Measurements from ENCODE around the gene MSRB3. TPM values are rescaled to one million over a fixed set of nuclear protein-coding genes. Genes with fewer than 3 reads are reported as not detected.

MSRB3 gene
- total and polyA plus RNA-seq, 2 donors (not counting 1 experiment from before 2014, with no cell fraction given), result not detected

DNA sequence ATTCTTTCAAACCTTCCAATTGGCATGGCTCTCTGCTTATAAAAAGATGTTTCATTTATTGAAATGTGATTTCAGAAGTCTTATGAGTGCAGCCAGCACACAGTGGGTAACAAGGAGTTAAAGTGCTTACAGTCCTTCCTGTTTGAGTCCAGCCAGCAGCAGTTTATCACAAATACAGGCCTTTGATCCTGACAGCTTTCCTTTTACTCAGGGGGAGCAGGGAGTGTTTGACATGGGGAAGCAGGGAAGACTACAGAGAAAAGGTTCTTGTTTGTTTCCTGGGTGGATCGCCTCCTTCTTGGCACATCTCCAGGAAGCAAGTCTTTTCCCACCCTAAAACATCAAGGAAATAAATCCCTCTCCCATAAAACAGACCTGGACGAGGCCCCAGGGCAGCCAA, 216.1 kb downstream of the MSRB3 start:
- Histone ChIP-seq H3K9ac (ENCODE audit: low read length) (no peak overlapping the region), H3K4me2 (replicated peaks; ENCODE audit: low read depth, low read length, poor library complexity, severe bottlenecking) (no peak overlapping the region), H4K20me1 (ENCODE audit: control insufficient read depth, insufficient read depth, low read length, poor library complexity, severe bottlenecking) (no peaks in the 10 kb centered on the region), H3K79me2 (ENCODE audit: control insufficient read depth, insufficient read depth, low read length) (no peaks in the 10 kb centered on the region), H3K27me3 (replicated peaks in 1 of 4; ENCODE audit: control extremely low read depth in 1 of 4, control insufficient read depth in 3 of 4, insufficient read depth in 4 of 4, low read length in 3 of 4) (no peaks in the 10 kb centered on the region), H2AFZ (ENCODE audit: insufficient read depth, low read depth, low read length, poor library complexity, severe bottlenecking) (no peak overlapping the region), H3K36me3 (replicated peaks in 1 of 2; ENCODE audit: control extremely low read depth in 1 of 2, control insufficient read depth in 1 of 2, extremely low read depth in 1 of 2, insufficient read depth in 2 of 2, low read length in 1 of 2) (no peaks in the 10 kb centered on the region), H3K9me3 (ENCODE audit: control extremely low read depth in 1 of 3, control insufficient read depth in 2 of 3, insufficient read depth in 1 of 3, low read length in 2 of 3) (no peaks in the 10 kb centered on the region), H3K27ac (ENCODE audit: low read length in 2 of 2) (no peak overlapping the region), H3K4me3 (ENCODE audit: control extremely low read depth in 1 of 5, extremely low read depth in 1 of 5, insufficient read depth in 1 of 5, low read depth in 2 of 5, low read length in 4 of 5) (no peak overlapping the region), H3K4me1 (ENCODE audit: control insufficient read depth in 2 of 2, insufficient read depth in 2 of 2, low read length in 2 of 2) (no peaks in the 10 kb centered on the region)
- H3K9me3 Mint-ChIP-seq (ENCODE audit: insufficient read depth), result no peaks in the 10 kb centered on the region
- no peaks in the 10 kb centered on the region for H3K4me1 Mint-ChIP-seq
- H3K4me3 Mint-ChIP-seq, result no peak overlapping the region
- no CpG with 5 or more reads among the region's 2 CpGs for WGBS (ENCODE audit: insufficient coverage)
- TF ChIP-seq, protein P1, sequence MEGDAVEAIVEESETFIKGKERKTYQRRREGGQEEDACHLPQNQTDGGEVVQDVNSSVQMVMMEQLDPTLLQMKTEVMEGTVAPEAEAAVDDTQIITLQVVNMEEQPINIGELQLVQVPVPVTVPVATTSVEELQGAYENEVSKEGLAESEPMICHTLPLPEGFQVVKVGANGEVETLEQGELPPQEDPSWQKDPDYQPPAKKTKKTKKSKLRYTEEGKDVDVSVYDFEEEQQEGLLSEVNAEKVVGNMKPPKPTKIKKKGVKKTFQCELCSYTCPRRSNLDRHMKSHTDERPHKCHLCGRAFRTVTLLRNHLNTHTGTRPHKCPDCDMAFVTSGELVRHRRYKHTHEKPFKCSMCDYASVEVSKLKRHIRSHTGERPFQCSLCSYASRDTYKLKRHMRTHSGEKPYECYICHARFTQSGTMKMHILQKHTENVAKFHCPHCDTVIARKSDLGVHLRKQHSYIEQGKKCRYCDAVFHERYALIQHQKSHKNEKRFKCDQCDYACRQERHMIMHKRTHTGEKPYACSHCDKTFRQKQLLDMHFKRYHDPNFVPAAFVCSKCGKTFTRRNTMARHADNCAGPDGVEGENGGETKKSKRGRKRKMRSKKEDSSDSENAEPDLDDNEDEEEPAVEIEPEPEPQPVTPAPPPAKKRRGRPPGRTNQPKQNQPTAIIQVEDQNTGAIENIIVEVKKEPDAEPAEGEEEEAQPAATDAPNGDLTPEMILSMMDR (IDR thresholded peaks at IDR 0.05), result no peak
- no peak for TF ChIP-seq EZH2 (IDR thresholded peaks at IDR 0.05; ENCODE audit: borderline replicate concordance, insufficient read depth, low read depth, low read length, poor library complexity, severe bottlenecking)
- intact Hi-C loops (cut with micrococcal nuclease), result no loop called here
- no peak overlapping the region for H3K27ac Mint-ChIP-seq
- no peak for ATAC-seq (ENCODE audit: low read depth)
- H3K27me3 Mint-ChIP-seq, result no peaks in the 10 kb centered on the region
- DNase-seq, result no peak
- POLR2A ChIA-PET, result no interaction called here
- CTCF ChIA-PET, result no interaction called here

DNA sequence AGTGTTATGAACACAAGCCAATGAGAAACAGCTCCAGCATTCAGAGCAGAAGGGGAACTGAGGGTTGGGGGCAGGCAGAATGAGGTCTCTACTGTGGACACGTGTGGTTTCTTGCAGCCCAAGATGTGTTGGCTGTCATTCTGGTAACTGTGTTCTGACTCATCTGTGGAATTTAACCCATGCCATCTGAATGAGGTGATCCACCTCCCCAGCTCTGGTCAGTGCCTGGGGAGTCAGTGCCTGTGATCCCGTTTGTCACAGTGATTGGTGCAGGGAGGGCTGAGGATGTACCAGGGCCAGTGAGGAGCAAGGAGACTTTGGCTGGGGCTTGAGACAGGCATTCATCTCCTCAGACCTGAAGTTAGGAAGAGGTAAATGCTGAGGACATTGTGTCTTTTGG, 216.8 kb downstream of the MSRB3 start:
- DNase-seq, result no peak
- ChIA-PET POLR2A (no interaction called here), CTCF (no interaction called here)
- Mint-ChIP-seq H3K9me3 (ENCODE audit: insufficient read depth) (no peaks in the 10 kb centered on the region), H3K4me1 (no peaks in the 10 kb centered on the region), H3K27ac (no peak overlapping the region), H3K27me3 (no peaks in the 10 kb centered on the region), H3K4me3 (no peak overlapping the region)
- Histone ChIP-seq H3K9ac (ENCODE audit: low read length) (no peak overlapping the region), H3K36me3 (replicated peaks in 1 of 2; ENCODE audit: control extremely low read depth in 1 of 2, control insufficient read depth in 1 of 2, extremely low read depth in 1 of 2, insufficient read depth in 2 of 2, low read length in 1 of 2) (no peaks in the 10 kb centered on the region), H4K20me1 (ENCODE audit: control insufficient read depth, insufficient read depth, low read length, poor library complexity, severe bottlenecking) (no peaks in the 10 kb centered on the region), H2AFZ (ENCODE audit: insufficient read depth, low read depth, low read length, poor library complexity, severe bottlenecking) (no peak overlapping the region), H3K4me2 (replicated peaks; ENCODE audit: low read depth, low read length, poor library complexity, severe bottlenecking) (no peak overlapping the region), H3K9me3 (ENCODE audit: control extremely low read depth in 1 of 3, control insufficient read depth in 2 of 3, insufficient read depth in 1 of 3, low read length in 2 of 3) (no peaks in the 10 kb centered on the region), H3K79me2 (ENCODE audit: control insufficient read depth, insufficient read depth, low read length) (no peaks in the 10 kb centered on the region), H3K4me1 (ENCODE audit: control insufficient read depth in 2 of 2, insufficient read depth in 2 of 2, low read length in 2 of 2) (no peaks in the 10 kb centered on the region), H3K4me3 (ENCODE audit: control extremely low read depth in 1 of 5, extremely low read depth in 1 of 5, insufficient read depth in 1 of 5, low read depth in 2 of 5, low read length in 4 of 5) (no peak overlapping the region), H3K27me3 (replicated peaks in 1 of 4; ENCODE audit: control extremely low read depth in 1 of 4, control insufficient read depth in 3 of 4, insufficient read depth in 4 of 4, low read length in 3 of 4) (no peaks in the 10 kb centered on the region), H3K27ac (ENCODE audit: low read length in 2 of 2) (no peak overlapping the region)
- no peak for ATAC-seq (ENCODE audit: low read depth)
- WGBS (ENCODE audit: insufficient coverage), result 44% methylated on average over 2 of the region's 2 CpGs
- no peak for TF ChIP-seq EZH2 (IDR thresholded peaks at IDR 0.05; ENCODE audit: borderline replicate concordance, insufficient read depth, low read depth, low read length, poor library complexity, severe bottlenecking)
- TF ChIP-seq, protein P1 (IDR thresholded peaks at IDR 0.05), result no peak
- intact Hi-C loops (cut with micrococcal nuclease), result no loop called here

Data from B cell (primary cell).